Measurements from ENCODE around the gene CNTLN. TPM values are rescaled to one million over a fixed set of nuclear protein-coding genes. Genes with fewer than 3 reads are reported as not detected.
"Not testable (repeated sequence)": the region's sequence is repeated elsewhere in the genome, so short reads cannot be mapped to it uniquely, and the experiment has no call there.

Gene CNTLN
- total RNA-seq, 1 donor from 2014 or later = 16.5 TPM

- no peak for DNase-seq
Observed at GRCh38 chr9:17519761-17520160, 384.9 kb downstream of the CNTLN start.

GRCh38 chr9:17520268-17521064, 385.6 kb downstream of the CNTLN start:
- no peak for DNase-seq

- no peak for DNase-seq
Observed at GRCh38 chr9:17521100-17521855, 386.4 kb downstream of the CNTLN start.

GRCh38 chr9:17526726-17527125, 391.9 kb downstream of the CNTLN start:
- DNase-seq = not testable (repeated sequence)

GRCh38 chr9:17528859-17529258, 394.0 kb downstream of the CNTLN start:
- no peak for DNase-seq

GRCh38 chr9:17531642-17532254, 396.9 kb downstream of the CNTLN start:
- DNase-seq = no peak

GRCh38 chr9:17532461-17532860, 397.6 kb downstream of the CNTLN start:
- DNase-seq = no peak

GRCh38 chr9:17535176-17535575, 400.3 kb downstream of the CNTLN start:
- DNase-seq = no peak

- DNase-seq = no peak
Observed at GRCh38 chr9:17536027-17536426, 401.2 kb downstream of the CNTLN start.

GRCh38 chr9:17551023-17551422, 416.2 kb downstream of the CNTLN start:
- no peak for DNase-seq

Small RNAs within 50 kb of the gene (small RNA-seq; reads per million reads assigned to genes)
- gene RPS29P33 = not detected

All from occipital lobe (tissue), 3 donors.